GM21515 (cell line): ENCODE data around the gene LGALS8.
"Not testable (repeated sequence)": the region's sequence is repeated elsewhere in the genome, so short reads cannot be mapped to it uniquely, and the experiment has no call there.

Experiments
- ATAC-seq: cut with Tn5 transposase; IDR thresholded peaks from one replicate; pipeline ENCODE4 v1.9.1; 2021; ENCODE audit not compliant: unreplicated experiment

The LGALS8 gene

DNA sequence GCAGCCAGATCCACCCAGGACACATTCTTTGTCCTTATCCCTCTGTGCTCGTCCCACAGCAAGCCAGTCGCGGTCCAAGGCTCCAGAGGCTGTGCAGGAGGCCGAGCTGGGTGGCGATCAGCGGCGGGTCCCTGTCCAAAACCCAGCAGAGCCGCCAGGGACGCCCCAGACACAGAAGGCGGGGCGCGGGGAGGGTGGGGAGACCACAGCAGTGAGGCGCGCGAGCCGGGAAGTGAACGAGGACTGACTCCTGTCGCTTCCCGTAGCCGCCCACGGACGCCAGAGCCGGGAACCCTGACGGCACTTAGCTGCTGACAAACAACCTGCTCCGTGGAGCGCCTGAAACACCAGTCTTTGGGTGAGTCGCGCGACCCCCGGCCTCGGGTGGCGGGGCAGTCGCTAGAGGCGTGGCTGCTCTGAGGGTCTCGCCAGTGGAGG lies at the start of gene LGALS8:
Gene LGALS8, plus strand, starts transcription at position 279 of the 438 bp plus-strand sequence. CDS start 2,089 bp downstream, outside the sequence.
- peak; percentile 58 for ATAC-seq

DNA sequence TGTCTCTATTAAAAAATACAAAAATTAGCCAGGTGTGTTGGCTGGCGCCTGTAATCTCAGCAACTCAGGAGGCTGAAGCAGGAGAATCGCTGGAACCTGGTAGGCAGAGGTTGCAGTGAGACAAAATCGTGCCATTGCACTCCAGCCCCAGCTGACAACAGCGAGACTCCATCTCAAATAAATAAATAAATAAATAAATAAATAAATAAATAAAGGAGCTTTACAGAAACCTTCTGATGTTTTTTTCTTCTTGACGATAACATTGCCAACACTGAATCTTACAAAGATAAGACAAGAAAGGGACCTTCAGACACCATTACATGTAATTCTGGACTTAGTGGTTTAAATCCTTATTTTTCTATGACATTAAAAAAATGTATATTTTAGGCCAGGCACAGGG lies 47.8 kb upstream of the LGALS8 start:
- ATAC-seq = no peak

DNA sequence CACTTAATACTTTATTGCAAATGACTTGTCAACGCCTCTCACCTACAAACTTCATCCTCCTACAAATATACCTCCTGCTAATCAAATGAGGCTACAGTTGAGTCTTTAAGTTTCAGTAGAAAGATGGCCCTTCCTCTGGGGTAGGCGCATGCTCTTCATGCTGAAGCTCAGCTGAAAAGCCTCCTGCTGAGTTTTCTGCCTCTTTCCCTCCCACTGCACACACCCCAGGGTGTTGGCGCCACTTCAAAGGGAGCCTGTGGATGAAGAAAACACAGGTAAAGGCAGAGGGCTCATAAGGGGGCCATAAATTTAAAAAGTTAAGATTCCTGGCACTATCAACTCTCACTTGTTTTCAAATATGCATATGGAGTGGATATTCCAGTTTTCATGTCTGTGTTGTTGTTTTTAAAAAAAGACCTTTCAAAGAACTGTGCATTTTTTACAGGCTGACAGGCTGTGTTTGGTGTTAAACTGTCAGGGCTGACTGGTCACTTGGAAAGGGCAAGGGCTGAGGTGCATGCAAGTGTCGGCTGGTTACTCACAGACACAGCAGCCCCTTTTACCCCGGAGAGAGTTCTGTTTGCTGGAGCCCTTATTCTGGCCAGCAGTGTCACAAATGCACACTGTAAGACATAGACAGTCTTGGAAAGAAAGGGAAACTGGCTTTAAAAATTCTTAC lies 42.9 kb upstream of the LGALS8 start:
- no peak for ATAC-seq

DNA sequence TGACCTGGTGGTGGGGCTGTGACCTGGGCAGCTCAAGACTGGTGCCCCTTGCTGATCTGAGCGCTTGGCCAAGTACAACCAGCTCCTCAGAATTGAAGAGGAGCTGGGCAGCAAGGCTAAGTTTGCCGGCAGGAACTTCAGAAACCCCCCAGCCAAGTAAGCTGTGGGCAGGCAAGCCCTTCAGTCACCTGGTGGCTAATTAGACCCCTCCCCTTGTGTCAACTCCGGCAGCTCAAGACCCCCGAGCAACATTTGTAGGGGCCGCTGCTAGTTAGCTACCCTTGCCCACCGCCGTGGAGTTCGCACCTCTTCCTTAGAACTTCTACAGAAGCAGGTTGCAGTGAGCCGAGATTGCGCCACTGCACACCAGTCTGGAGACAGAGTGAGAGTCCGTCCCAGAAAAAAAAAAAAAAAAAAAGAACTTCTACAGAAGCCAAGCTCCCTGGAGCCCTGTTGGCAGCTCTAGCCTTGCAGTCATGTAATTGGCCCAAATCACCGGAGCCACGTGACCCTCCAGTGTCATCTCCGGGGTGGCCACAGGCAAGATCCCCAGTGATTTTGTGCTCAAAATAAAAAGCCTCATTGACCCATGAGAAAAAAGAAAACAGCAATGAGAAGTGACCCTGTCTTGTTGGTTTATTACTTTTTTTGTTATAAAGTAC lies 39.3 kb upstream of the LGALS8 start:
- ATAC-seq = no peak

DNA sequence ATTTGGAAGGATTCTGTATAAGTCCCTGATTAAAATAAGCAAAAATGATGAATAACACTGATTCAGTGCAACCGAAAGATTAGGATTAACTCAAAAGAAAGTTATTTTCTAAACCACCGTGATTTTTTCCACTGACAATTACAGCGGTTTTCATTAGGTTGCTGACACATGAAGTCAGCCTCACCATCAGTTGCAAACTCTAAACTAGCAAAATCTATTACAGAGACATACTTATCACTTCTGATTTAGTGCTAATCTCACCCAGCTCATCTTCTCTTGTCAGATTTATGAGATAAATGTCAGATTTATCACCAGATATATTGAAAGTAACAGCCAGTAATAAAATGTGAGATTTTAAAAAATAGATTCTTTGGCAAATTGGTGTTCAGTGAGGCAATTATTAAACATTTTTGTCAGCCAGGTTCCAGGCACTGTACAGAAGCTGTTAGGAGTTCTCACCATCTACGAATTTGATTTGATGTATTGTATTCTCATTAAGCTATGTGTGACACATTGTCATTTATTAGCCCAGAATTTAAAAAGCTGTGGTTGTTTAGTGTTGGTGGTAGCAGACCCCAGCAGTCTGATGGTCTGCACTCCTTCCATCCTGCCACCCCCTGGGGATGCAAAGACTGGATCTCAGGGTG lies 37.3 kb upstream of the LGALS8 start:
- ATAC-seq = no peak

DNA sequence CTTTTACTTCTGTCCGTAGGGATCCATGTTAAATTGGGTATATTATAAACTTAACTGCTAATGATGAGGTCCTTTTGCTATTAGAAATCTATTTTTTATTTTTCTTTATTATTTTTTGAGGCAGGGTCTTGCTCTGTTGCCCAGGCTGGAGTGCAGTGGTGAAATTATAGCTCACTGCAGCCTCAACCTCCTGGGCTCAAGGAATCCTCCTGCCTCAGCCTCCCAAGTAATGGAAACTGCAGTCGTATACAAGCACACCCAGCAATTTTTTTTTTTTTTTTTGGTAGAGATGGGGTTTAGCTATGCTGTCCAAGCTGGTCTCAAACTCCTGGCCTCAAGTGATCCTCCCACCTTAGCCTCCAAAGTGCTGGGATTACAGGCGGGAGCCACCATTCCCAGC lies 34.6 kb upstream of the LGALS8 start:
- not testable (repeated sequence) for ATAC-seq

DNA sequence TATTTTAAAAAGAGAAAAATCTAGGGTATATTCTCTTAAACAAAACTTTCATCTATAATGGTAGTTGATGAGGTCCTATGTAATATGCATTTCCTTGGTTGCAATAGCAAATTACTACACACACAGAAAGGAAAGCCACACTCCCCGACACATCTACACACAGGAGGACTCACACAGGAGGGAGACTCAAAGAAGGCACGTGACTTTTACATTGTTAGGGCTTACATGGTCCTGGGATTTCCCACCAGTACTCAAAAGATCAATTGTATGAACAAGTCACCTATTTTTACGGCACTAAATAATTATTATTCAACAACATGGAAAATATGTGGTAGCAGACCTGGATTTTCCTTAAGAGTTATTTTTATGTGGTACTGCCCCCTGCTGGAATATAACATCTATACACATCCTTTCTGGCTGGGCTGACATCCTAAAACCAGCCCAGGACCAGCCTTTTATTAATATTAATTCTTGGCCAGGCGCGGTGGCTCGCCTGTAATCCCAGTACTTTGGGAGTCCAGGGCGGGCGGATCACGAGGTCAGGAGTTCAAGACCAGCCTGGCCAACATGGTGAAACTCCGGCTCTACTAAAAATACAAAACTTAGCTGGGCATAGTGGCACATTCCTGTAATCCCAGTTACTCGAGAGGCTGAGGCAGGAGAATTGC lies 33.9 kb upstream of the LGALS8 start:
- no peak for ATAC-seq

DNA sequence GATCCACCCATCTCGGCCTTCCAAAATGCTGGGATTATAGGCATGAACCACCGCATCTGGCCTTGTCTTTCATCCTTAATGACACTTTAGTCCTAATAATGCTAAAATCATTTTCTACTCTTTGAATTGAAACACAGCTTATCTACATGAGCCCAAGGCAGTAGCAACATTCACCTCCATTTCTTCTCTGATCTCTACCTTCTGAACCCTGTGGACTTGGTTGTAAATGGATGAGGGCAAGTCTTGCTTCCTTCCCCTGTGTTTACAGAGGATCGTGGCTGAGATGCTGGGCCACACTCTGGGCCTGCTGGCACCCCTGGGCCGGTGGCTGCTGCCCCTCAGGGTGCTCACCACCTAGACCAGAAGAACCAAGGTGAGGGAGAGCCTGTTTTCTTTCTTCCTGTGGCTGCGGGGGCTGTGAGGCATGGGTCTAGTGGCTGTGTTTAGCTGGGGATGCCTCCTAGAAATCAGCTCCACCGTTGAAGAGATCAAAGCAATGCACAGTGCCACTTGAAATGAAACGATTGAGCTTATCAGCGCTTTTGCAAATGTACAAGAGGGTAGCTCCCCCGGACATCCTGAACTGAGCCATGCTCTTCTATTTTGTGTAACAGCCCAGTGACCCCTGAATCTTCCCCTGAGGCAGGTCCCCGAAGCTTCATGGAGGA lies 32.2 kb upstream of the LGALS8 start:
- no peak for ATAC-seq

DNA sequence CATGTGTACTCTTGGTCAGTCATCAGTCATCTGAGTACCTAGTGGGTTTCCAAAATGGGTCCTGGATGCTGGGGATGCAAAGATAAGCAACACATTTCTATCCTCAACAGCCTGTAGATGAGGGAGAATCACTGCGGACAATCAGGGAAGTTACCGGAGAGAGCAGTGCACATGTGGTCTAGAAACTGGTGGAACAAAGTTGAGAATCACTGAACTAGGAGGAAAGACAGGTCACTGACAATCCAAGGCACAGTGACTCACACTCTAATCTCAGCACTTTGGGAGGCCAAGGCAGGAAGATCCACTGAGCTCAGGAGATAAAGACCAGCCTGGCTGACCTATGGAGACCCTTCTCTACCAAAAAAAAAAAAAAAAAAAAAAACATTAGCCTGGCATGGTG lies 31.4 kb upstream of the LGALS8 start:
- no peak for ATAC-seq

DNA sequence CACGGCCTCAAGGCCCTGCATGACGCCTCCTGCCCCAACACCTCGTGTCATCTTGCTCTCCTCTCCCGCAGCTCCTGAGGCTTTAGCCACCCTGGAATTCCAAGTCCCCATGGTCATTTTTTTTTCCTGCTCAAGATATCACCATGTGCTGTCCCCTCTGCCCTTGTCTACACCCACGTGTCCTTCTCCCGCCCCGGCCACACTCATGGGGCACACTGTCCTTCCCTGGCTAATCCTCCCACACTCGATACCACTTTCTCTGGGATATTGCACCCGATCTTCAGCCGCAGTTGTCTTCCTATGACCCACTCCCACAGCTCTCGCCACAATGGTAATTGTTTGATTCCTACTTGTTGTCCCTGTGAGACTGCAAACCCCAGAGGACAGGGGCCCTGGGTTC lies 29.7 kb upstream of the LGALS8 start:
- ATAC-seq = no peak

DNA sequence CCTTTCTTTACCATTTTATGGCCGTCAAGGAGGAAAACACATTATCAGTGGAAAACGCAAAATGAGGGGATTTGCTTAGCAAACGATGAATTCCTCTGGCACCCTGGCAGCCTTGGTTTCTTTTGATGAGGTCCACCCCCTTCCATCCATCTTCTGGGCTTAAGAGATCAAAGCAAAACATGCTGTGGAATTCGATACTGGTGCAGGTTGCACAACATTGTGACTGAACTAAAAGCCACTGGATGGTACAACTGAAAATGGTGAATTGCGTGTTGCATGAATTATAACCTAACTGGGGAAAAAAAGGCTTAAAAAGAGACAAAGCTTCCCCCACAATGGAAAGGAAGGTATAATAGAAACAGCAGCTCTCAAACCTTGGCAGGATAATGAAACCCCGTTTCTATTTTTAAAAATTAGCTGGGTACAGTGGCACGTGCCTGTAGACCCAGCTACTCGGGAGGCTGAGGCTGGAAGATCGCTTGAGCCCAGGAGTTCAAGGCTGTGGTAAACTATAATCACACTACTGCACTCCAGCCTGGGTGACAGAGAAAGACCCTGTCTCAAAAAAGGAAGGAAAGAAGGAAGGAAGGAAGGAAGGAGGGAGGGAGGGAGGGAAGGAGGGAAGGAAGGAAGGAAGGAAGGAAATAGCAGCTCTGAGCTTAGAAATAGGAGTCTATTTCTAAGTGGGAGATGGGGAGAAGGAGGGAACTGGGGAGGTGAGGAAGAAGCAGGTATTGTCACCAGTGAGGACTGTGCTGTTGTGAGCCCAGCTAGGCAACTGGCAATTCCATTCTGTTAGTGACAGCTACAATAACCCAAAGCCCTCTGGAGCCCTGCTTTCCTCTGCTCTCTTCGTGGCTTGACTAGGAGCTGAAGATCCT lies 29.0 kb upstream of the LGALS8 start:
- no peak for ATAC-seq

DNA sequence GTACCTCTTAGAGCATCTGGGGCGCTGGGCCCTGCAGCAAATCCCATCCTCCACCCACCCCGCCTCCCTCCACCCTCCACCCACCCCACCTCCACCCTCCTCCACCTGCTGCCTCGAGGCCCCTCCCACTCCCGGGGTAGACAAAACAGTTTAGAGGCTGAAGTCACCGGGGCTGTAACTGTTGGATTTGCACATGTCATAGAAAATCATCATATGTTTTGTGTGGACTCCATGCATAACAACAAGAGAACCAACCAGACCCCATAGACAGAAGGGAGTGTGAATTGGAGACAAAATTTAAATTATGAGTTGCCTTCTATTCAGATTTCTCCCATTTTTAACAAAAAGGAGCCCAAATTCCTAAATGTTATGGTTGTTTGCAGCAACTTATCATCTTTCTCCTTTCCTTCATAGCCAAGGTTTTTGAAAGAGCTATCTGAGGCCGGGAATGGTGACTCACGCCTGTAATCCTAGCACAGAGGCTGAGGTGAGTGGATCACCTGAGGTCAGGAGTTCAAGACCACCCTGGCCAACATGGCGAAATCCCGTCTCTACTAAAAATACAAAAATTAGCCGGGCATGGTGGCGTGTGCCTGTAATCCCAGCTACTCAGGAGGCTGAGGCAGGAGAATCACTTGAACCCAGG lies 28.2 kb upstream of the LGALS8 start:
- no peak for ATAC-seq

DNA sequence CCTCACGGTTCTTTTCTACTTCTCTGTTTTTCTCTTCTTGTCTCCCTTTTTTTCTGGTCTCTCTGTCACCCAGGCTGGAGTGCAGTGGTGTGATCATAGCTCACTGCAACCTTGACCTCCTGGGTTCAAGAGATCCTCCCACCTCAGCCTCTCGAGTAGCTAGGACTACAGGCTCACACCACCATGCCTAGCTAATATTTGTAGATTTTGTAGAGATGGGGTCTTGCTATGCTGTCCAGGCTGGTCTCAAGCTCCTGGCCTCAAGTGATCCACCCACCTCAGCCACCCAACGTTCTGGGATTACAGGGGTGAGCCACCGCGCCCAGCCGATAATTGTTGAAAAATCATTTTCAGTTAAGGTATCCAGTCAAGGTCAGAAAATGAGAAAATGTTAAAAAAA lies 25.9 kb upstream of the LGALS8 start:
- no peak for ATAC-seq

DNA sequence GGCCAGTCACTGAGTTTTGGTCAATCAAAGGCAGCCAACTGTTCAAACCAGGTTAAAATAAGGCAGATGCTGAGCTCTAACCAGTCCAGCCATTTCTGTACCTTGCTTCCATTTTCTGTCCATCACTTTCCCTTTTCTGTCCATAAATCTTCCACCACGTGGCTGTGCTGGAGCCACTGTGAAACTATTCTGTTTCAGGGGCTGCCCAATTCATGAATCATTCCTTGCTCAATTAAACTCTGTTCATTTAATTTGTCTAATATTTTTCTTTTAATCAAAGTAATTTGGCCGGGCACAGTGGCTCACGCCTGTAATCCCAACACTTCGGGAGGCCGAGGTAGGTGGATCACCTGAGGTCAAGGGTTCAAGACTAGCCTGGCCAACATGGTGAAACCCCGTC lies 22.7 kb upstream of the LGALS8 start:
- ATAC-seq = no peak

DNA sequence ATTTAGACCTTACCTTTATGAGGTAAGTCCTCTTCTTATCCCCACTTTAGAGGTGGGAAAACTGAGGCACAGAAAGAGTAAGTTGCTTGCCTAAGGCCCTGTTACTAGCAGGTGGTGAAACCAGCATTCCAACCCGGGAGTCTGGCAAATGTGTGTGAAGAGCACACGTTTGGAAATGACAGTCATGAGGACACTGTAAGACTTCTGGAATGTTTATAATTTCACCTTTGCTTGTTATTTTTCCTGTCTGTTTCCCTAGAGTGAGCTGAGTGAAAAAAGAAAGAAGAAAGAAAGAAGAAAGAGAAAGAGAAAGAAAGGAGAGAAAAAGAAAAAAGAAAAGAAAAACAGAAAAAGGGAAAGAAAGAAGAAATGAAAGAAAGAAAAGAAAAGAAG lies 21.2 kb upstream of the LGALS8 start:
- ATAC-seq = no peak

DNA sequence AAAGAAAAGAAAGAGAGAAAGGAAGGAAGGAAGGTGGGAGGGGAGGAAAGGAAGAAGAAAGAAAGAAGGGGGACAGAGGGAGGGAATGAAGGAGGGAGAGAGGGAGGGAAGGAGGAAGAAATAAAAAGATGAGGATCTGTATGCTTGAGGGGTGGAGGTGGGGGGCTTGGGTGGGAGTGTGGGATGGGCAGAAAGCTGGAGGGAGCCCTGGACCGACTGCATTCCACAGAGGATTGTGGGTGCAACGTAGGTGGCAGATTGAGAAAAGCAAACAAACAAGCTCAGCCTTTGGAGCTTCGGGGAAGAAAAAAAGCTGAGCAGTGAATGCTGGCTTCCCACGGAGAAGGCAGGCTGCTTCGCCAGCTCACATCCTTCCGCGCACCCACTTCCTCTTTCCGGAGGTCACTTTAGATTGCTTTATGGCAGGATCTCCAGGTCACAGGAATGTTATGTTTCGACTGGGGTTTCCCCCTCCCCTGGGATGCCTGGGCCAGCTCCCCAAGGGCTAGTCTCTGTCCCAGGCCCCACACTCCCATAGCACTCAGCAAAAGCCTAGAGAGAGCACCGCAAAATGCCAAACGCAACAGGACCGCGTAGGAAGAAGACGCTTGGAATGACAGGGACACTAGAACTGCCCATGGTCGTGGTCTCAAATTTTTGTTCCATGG lies 20.7 kb upstream of the LGALS8 start:
- ATAC-seq = no peak

DNA sequence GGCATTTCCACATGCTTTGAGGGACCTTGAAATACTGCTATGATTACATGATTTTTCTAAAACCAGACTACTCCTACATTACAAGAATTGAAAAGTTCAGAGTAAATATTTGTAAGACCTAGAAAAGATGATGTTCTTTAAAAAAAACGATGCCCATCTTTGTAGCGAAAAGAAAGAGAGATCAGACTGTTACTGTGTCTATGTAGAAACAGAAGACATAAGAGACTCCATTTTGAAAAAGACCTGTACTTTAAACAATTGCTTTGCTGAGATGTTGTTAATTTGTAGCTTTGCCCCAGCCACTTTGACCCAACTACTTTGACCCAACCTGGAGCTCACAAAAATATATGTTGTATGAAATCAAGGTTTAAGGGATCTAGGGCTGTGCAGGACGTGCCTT lies 19.4 kb upstream of the LGALS8 start:
- not testable (repeated sequence) for ATAC-seq

DNA sequence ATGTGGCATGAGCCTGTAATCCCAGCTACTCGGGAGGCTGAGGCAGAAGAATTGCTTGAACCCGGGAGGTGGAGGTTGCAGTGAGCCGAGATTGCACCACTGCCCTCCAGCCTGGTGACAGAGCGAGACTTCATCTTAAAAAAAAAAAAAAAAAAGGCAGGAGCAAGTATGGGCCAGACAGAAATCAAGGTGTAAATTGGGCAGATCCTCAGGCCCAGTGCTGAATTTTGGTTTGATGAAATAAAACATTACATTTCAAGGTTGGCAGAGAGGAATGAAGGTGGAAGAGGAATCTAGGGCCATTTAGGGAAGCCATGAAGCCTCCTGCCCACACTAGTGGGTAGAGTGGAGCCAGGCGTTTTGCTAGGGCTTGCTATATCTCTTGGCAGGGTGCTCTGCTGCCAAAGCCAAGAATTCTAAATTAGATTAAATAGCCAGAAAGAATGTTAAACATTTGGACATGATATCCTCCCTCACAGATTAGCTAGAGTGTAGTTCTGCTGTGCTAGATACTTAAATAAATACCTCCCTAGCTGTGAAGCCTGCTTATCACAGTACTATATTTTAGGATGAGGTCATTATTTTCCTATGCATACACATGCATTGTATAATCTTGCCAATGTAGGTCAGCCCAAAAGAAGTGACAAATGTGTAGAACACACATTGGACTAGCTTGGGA lies 16.6 kb upstream of the LGALS8 start:
- no peak for ATAC-seq

DNA sequence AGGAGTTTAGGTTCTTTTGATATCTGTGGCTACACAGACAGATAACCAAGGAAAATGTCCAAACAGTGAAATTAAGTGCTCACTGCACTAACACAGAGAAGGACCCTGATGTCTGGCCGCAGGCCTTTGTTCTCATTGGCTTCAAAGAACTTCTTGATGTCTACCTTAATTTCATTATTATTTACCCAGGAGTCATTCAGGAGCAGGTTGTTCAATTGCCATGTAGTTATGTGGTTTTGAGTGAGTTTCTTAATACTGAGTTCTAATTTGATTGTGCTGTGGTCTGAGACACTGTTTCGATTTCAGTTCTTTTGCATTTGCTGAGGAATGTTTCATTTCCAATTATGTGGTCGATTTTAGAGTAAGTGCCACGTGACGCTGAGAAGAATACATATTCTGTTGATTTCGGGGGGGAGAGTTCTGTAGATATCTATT lies 15.2 kb upstream of the LGALS8 start:
- no peak for ATAC-seq
